ENCODE data around the gene SIX6. TPM values are rescaled to one million over a fixed set of nuclear protein-coding genes. Genes with fewer than 3 reads are reported as not detected.

Gene SIX6
- total RNA-seq, 1 donor from 2014 or later: not detected

DNA sequence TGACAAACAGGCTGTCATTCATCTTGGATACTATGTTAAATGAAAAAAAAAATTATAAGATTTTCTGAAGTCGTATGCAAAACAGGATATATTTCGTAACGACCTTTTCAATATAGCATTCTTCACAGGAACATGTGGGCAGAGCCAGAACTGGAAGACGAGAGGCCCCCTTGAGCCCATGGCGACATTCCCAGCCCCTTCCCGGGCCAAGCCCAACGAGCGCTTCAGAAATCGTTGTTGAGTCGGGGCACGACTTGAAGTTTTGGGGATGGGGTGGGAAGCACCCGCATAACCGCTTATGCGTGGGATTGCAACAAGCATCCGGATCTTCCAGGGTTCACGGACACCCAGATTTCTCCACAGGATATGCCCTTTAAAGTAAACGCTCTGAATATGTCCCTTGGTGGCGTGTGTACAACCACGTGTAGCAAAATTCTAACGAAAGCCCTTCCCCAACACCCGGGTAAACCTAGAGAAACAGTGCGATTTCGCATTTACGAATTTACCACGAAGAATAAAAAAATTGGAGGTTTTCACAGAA lies 23.8 kb upstream of the SIX6 start:
- H3K4me3 Mint-ChIP-seq (ENCODE audit: unreplicated experiment): peak overlapping the region; percentile 86
- H3K27ac Mint-ChIP-seq (ENCODE audit: unreplicated experiment): peak overlapping the region; percentile 23
- DNase-seq (ENCODE audit: low read depth) (no peak), FAIRE-seq (no peak)
- no peaks in the 10 kb centered on the region for H4K20me1 ChIP-seq (ENCODE audit: insufficient read depth, low read length)
- peak overlapping the region; percentile 32 for H3K9ac ChIP-seq (ENCODE audit: low read length)
- no peaks in the 10 kb centered on the region for H3K27me3 Mint-ChIP-seq (ENCODE audit: low read depth, unreplicated experiment)
- no peaks in the 10 kb centered on the region for H3K9me3 Mint-ChIP-seq (ENCODE audit: unreplicated experiment)
- peak overlapping the region; percentile 38 for H3K4me3 ChIP-seq (ENCODE audit: insufficient read depth, low read depth, low read length)
- H3K27ac ChIP-seq (ENCODE audit: low read depth, low read length): no peak overlapping the region
- H3K36me3 ChIP-seq (ENCODE audit: insufficient read depth, low read length): no peaks in the 10 kb centered on the region
- H3K4me1 Mint-ChIP-seq (ENCODE audit: low read depth, unreplicated experiment): peaks cover 3% of the 10 kb centered on the region
- no peak for TF ChIP-seq EZH2 (IDR thresholded peaks at IDR 0.05; ENCODE audit: insufficient read depth, low read length)
- TF ChIP-seq, protein P1, sequence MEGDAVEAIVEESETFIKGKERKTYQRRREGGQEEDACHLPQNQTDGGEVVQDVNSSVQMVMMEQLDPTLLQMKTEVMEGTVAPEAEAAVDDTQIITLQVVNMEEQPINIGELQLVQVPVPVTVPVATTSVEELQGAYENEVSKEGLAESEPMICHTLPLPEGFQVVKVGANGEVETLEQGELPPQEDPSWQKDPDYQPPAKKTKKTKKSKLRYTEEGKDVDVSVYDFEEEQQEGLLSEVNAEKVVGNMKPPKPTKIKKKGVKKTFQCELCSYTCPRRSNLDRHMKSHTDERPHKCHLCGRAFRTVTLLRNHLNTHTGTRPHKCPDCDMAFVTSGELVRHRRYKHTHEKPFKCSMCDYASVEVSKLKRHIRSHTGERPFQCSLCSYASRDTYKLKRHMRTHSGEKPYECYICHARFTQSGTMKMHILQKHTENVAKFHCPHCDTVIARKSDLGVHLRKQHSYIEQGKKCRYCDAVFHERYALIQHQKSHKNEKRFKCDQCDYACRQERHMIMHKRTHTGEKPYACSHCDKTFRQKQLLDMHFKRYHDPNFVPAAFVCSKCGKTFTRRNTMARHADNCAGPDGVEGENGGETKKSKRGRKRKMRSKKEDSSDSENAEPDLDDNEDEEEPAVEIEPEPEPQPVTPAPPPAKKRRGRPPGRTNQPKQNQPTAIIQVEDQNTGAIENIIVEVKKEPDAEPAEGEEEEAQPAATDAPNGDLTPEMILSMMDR (IDR thresholded peaks at IDR 0.05; ENCODE audit: insufficient read depth, low read depth, low read length): no peak
- peak overlapping the region; percentile 82 for H3K4me2 ChIP-seq (ENCODE audit: low read length)
- H3K9me3 ChIP-seq (ENCODE audit: insufficient read depth, low read depth, low read length): no peaks in the 10 kb centered on the region
- no peaks in the 10 kb centered on the region for H3K79me2 ChIP-seq (ENCODE audit: insufficient read depth, low read length)
- H2AFZ ChIP-seq (ENCODE audit: low read depth, low read length): peak overlapping the region; percentile 68
- no peaks in the 10 kb centered on the region for H3K36me3 Mint-ChIP-seq (ENCODE audit: low read depth, unreplicated experiment)
- H3K4me1 ChIP-seq (ENCODE audit: insufficient read depth, low read length): no peaks in the 10 kb centered on the region
- H3K27me3 ChIP-seq (ENCODE audit: insufficient read depth, low read length): peaks cover 34% of the 10 kb centered on the region

DNA sequence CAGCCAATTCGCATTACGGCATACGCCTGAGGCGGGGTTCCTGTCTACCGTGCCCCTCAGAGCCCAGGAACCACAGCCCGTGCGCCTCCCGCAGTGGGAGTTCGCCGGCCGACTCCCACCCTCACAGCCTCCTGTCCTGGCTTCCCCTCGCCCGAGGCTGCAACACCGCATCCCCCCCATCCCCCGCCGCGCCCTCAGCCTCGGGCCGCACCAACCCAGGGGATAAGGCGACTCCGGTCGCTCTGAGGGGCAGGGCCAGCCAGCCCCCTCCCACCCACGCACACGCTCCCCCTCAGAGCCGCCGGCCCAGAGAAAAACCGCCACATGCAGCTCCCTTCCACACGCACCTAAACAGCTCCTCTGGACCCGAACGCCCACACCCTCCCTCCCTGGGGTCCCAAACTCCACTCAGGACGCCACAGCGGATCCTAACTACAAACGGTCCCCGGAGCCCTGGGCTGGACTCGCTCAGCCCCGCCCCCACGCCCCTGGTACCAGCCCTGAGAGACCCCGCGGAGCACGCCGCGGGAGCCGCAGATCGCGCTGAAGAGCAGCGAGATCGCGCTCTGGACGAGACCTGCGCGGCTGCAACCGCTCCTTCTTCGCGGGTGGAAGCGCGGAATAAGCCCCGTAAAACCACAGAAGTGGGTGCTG lies 23.2 kb upstream of the SIX6 start, which contains the start of gene C14orf39:
C14orf39 (minus strand) TSS at position 466 of the 654 bp plus-strand sequence. CDS start 985 bp downstream, outside the sequence.
- Histone ChIP-seq H4K20me1 (ENCODE audit: insufficient read depth, low read length) (no peaks in the 10 kb centered on the region), H3K27ac (ENCODE audit: low read depth, low read length) (no peak within 1 kb of the TSS), H3K4me3 (ENCODE audit: insufficient read depth, low read depth, low read length) (peak within 1 kb of the TSS; percentile 38), H3K9ac (ENCODE audit: low read length) (peak within 1 kb of the TSS; percentile 32), H2AFZ (ENCODE audit: low read depth, low read length) (peak within 1 kb of the TSS; percentile 68), H3K4me1 (ENCODE audit: insufficient read depth, low read length) (no peaks in the 10 kb centered on the region), H3K79me2 (ENCODE audit: insufficient read depth, low read length) (no peaks in the 10 kb centered on the region), H3K36me3 (ENCODE audit: insufficient read depth, low read length) (no peaks in the 10 kb centered on the region), H3K9me3 (ENCODE audit: insufficient read depth, low read depth, low read length) (no peaks in the 10 kb centered on the region), H3K4me2 (ENCODE audit: low read length) (peak within 1 kb of the TSS; percentile 82), H3K27me3 (ENCODE audit: insufficient read depth, low read length) (peaks cover 37% of the 10 kb centered on the region)
- Mint-ChIP-seq H3K9me3 (ENCODE audit: unreplicated experiment) (no peaks in the 10 kb centered on the region), H3K36me3 (ENCODE audit: low read depth, unreplicated experiment) (no peaks in the 10 kb centered on the region), H3K27ac (ENCODE audit: unreplicated experiment) (peak within 1 kb of the TSS; percentile 23), H3K4me3 (ENCODE audit: unreplicated experiment) (peak within 1 kb of the TSS; percentile 86), H3K4me1 (ENCODE audit: low read depth, unreplicated experiment) (peaks cover 3% of the 10 kb centered on the region), H3K27me3 (ENCODE audit: low read depth, unreplicated experiment) (no peaks in the 10 kb centered on the region)
- TF ChIP-seq, protein P1 (IDR thresholded peaks at IDR 0.05; ENCODE audit: insufficient read depth, low read depth, low read length): no peak
- peak; percentile 78 for TF ChIP-seq EZH2 (IDR thresholded peaks at IDR 0.05; ENCODE audit: insufficient read depth, low read length)
- no peak for DNase-seq (ENCODE audit: low read depth)
- no peak for FAIRE-seq

DNA sequence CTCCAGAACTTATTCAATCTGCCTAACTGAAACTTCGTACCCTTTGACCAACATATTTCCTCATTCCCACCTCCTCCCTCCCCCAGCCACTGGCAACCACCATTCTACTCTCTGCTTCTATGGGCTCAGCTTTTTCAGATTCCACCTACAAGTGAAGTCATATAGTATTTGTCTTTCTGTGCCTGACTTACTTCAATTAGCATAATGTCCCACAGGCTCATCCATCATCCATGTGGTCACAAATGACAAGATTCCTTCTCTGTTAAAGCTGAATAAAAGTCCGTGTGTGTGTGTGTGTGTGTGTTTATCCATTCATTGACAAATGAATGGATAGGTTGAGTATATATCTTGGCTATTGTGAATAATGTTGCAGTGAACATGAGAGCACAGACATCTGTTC lies 21.7 kb upstream of the SIX6 start:
- Histone ChIP-seq H3K4me1 (ENCODE audit: insufficient read depth, low read length) (no peaks in the 10 kb centered on the region), H3K9me3 (ENCODE audit: insufficient read depth, low read depth, low read length) (no peaks in the 10 kb centered on the region), H2AFZ (ENCODE audit: low read depth, low read length) (no peak overlapping the region), H3K27me3 (ENCODE audit: insufficient read depth, low read length) (peaks cover 37% of the 10 kb centered on the region), H3K79me2 (ENCODE audit: insufficient read depth, low read length) (no peaks in the 10 kb centered on the region), H4K20me1 (ENCODE audit: insufficient read depth, low read length) (no peaks in the 10 kb centered on the region), H3K9ac (ENCODE audit: low read length) (no peak overlapping the region), H3K36me3 (ENCODE audit: insufficient read depth, low read length) (no peaks in the 10 kb centered on the region), H3K4me3 (ENCODE audit: insufficient read depth, low read depth, low read length) (no peak overlapping the region), H3K27ac (ENCODE audit: low read depth, low read length) (no peak overlapping the region), H3K4me2 (ENCODE audit: low read length) (no peak overlapping the region)
- peaks cover 5% of the 10 kb centered on the region for H3K27me3 Mint-ChIP-seq (ENCODE audit: low read depth, unreplicated experiment)
- H3K27ac Mint-ChIP-seq (ENCODE audit: unreplicated experiment): no peak overlapping the region
- no peak overlapping the region for H3K4me3 Mint-ChIP-seq (ENCODE audit: unreplicated experiment)
- no peaks in the 10 kb centered on the region for H3K9me3 Mint-ChIP-seq (ENCODE audit: unreplicated experiment)
- no peaks in the 10 kb centered on the region for H3K36me3 Mint-ChIP-seq (ENCODE audit: low read depth, unreplicated experiment)
- H3K4me1 Mint-ChIP-seq (ENCODE audit: low read depth, unreplicated experiment): peaks cover 3% of the 10 kb centered on the region
- DNase-seq (ENCODE audit: low read depth) (no peak), FAIRE-seq (no peak)
- TF ChIP-seq EZH2 (IDR thresholded peaks at IDR 0.05; ENCODE audit: insufficient read depth, low read length): no peak

Measured in astrocyte (in vitro differentiated cells and primary cell).